Keratinocyte (primary cell): ENCODE results near the gene LTF. TPM values are rescaled to one million over a fixed set of nuclear protein-coding genes. Genes with fewer than 3 reads are reported as not detected.

Source experiments
- DNase-seq: peaks from one replicate; pipeline ENCODE4 v3.0.0-alpha.2; 2011; ENCODE audit warnings: low read depth, missing footprints, low spot score
- FAIRE-seq: peaks from 2 replicates; lab custom pipeline; 2011; peaks lifted over from hg19 to GRCh38; lab: Jason Lieb, UNC
- H2AFZ ChIP-seq: 2 replicates; pipeline ENCODE4 v1.6.0; 2012; ENCODE audit warnings: low read length, control low read depth, inconsistent platforms; ENCODE audit not compliant: control insufficient read depth
- H3K27ac ChIP-seq: 2 replicates; pipeline ENCODE4 v1.5.1; 2011; ENCODE audit warnings: low read length; ENCODE audit not compliant: control insufficient read depth, insufficient read depth
- H3K27me3 ChIP-seq: 3 replicates; pipeline ENCODE4 v1.6.0; 2011; ENCODE audit warnings: low read length; ENCODE audit not compliant: control insufficient read depth, insufficient read depth; ENCODE audit errors: extremely low read depth
- H3K36me3 ChIP-seq, 2 experiments: 2 replicates in 1 of 2; 3 replicates in 1 of 2; pipeline ENCODE4 v1.5.1; 2011; ENCODE audit warnings: low read length in 2 of 2, mild to moderate bottlenecking in 1 of 2; ENCODE audit not compliant: control insufficient read depth in 2 of 2, insufficient read depth in 2 of 2; ENCODE audit errors: extremely low read depth in 1 of 2
- H3K4me1 ChIP-seq: 3 replicates; pipeline ENCODE4 v1.5.1; 2011; ENCODE audit warnings: low read length; ENCODE audit not compliant: control insufficient read depth, insufficient read depth; ENCODE audit errors: extremely low read depth
- H3K4me2 ChIP-seq: 3 replicates; pipeline ENCODE4 v1.6.0; 2011; ENCODE audit warnings: low read depth, low read length; ENCODE audit not compliant: control insufficient read depth, insufficient read depth; ENCODE audit errors: extremely low read depth
- H3K4me3 ChIP-seq, 3 experiments: fragments of 200-600 bp in 1 of 3; sonication (generic) in 1 of 3; 2 replicates in 2 of 3; 3 replicates in 1 of 3; pipeline ENCODE4 v1.5.1; 2011 to 2016; ENCODE audit warnings: low read length in 3 of 3, mild to moderate bottlenecking in 3 of 3, control low read depth in 2 of 3, inconsistent platforms in 1 of 3, low read depth in 1 of 3, mixed read lengths in 1 of 3, mixed run types in 1 of 3, moderate library complexity in 1 of 3; ENCODE audit not compliant: control insufficient read depth in 2 of 3, insufficient read depth in 2 of 3; ENCODE audit errors: extremely low read depth in 1 of 3
- H3K79me2 ChIP-seq: 2 replicates; pipeline ENCODE4 v1.6.0; 2012; ENCODE audit warnings: low read length; ENCODE audit not compliant: control insufficient read depth, insufficient read depth
- H3K9ac ChIP-seq: 3 replicates; pipeline ENCODE4 v1.6.0; 2011; ENCODE audit warnings: low read length; ENCODE audit not compliant: control insufficient read depth, insufficient read depth; ENCODE audit errors: extremely low read depth
- H3K9me1 ChIP-seq: 3 replicates; pipeline ENCODE4 v1.6.0; 2011; ENCODE audit warnings: low read length; ENCODE audit not compliant: control insufficient read depth, insufficient read depth; ENCODE audit errors: extremely low read depth
- H3K9me3 ChIP-seq: 2 replicates; pipeline ENCODE4 v1.5.1; 2012; ENCODE audit warnings: low read depth, low read length; ENCODE audit not compliant: control insufficient read depth
- H4K20me1 ChIP-seq: 3 replicates; pipeline ENCODE4 v1.6.0; 2011; ENCODE audit warnings: low read length; ENCODE audit not compliant: control insufficient read depth, insufficient read depth; ENCODE audit errors: extremely low read depth
- CTCF ChIP-seq, 3 experiments: IDR thresholded peaks in 1 of 3; conservative IDR thresholded peaks in 1 of 3; optimal IDR thresholded peaks in 1 of 3; 2 replicates in 2 of 3; 3 replicates in 1 of 3; pipeline versions ENCODE3 to v1.5.1; 2011; ENCODE audit warnings: low read length in 3 of 3, mild to moderate bottlenecking in 3 of 3, moderate library complexity in 2 of 3, control low read depth in 1 of 3, inconsistent platforms in 1 of 3; ENCODE audit not compliant: insufficient read depth in 2 of 3; ENCODE audit errors: extremely low read depth in 1 of 3
- EZH2 ChIP-seq: IDR thresholded peaks from one replicate; pipeline ENCODE4 v1.6.1; 2012; ENCODE audit warnings: inconsistent platforms, mild to moderate bottlenecking, low read length, moderate library complexity
- dilution Hi-C: fragments of 300-500 bp; cut with MboI; formaldehyde crosslinking; loops from one replicate; pipeline ENCODE4 v1.7.0; 2020; ENCODE audit warnings: low sequenced_read_pairs; ENCODE audit not compliant: extremely low pct_ligation_motif_present
- polyA plus RNA-seq, 5 experiments: library from polyadenylated mRNA; depleted of rRNA in 3 of 5; stranded (reverse) in 3 of 5; stranded (forward) in 1 of 5; unstranded in 1 of 5; fragments of >200 nt; gene quantifications; 1 replicate in 1 of 5; 2 replicates in 3 of 5; 3 replicates in 1 of 5; pipeline versions ENCODE4 v1.2.1 to v1.2.3, GENCODE V29; 2011 to 2012; ENCODE audit warnings: missing spikeins in 2 of 5, low read depth in 1 of 5, low replicate concordance in 1 of 5

The LTF gene
- polyA plus RNA-seq, 1 donor (not counting 4 experiments of a cell fraction or from before 2014, with no cell fraction given): not detected

DNA sequence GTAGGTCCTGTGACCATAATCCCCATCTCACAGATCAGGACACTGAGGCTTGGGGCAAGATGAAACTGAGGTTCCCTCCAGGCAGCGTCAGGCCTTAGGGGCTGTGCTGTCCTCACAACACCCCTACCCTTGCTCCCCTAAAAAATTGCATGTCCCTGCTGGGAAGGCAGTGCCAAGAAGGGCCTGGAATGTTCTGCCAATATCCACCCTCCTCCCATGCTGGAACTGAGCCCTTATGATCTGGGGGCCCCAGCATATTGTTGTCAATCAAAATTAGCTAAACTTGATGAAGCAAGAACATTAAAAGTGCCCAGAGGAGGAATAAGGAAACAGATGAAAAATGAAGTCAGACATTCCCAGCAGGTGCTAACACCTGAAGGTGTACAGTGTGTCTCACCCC lies 19.7 kb upstream of the LTF start:
- Histone ChIP-seq H4K20me1 (no peaks in the 10 kb centered on the region), H3K4me2 (no peak overlapping the region), H2AFZ (no peak overlapping the region), H3K4me1 (peaks cover 14% of the 10 kb centered on the region), H3K9ac (no peak overlapping the region), H3K9me1 (no peaks in the 10 kb centered on the region), H3K79me2 (no peaks in the 10 kb centered on the region), H3K27me3 (peaks cover 9% of the 10 kb centered on the region), H3K4me3 (no peak overlapping the region), H3K27ac (no peak overlapping the region), H3K36me3 (no peaks in the 10 kb centered on the region), H3K9me3 (no peaks in the 10 kb centered on the region)
- TF ChIP-seq CTCF (optimal IDR thresholded peaks at IDR 0.05 in 1 of 3, IDR thresholded peaks at IDR 0.05 in 1 of 3, conservative IDR thresholded peaks at IDR 0.05 in 1 of 3; ENCODE audit: extremely low read depth in 1 of 3, insufficient read depth in 2 of 3, low read length in 3 of 3) (no peak), EZH2 (no peak)
- no peak for FAIRE-seq
- dilution Hi-C loops: loop anchor here (25.0 kb wide), 1 partner anchor 153 kb away; no protein-coding TSS in a partner anchor
- no peak for DNase-seq

GRCh38 chr3:46483825-46484224 lies 19.1 kb upstream of the LTF start:
- H2AFZ ChIP-seq: no peak overlapping the region
- H3K27ac ChIP-seq: no peak overlapping the region
- dilution Hi-C loops: loop anchor here (25.0 kb wide), 1 partner anchor 153 kb away; no protein-coding TSS in a partner anchor
- FAIRE-seq (no peak), DNase-seq (no peak)
- no peaks in the 10 kb centered on the region for H3K79me2 ChIP-seq
- peaks cover 10% of the 10 kb centered on the region for H3K4me1 ChIP-seq
- H3K36me3 ChIP-seq: no peaks in the 10 kb centered on the region
- no peak for TF ChIP-seq EZH2
- no peak for TF ChIP-seq CTCF (optimal IDR thresholded peaks at IDR 0.05 in 1 of 3, IDR thresholded peaks at IDR 0.05 in 1 of 3, conservative IDR thresholded peaks at IDR 0.05 in 1 of 3; ENCODE audit: extremely low read depth in 1 of 3, insufficient read depth in 2 of 3, low read length in 3 of 3)
- H3K9me3 ChIP-seq: no peaks in the 10 kb centered on the region
- H3K9ac ChIP-seq: no peak overlapping the region
- H3K27me3 ChIP-seq: peaks cover 14% of the 10 kb centered on the region
- no peak overlapping the region for H3K4me2 ChIP-seq
- H3K9me1 ChIP-seq: no peaks in the 10 kb centered on the region
- no peak overlapping the region for H3K4me3 ChIP-seq
- H4K20me1 ChIP-seq: no peaks in the 10 kb centered on the region
